ENCODE data around the gene S100A5.
A peak's percentile ranks its signal among the peaks of the same experiment; 100 is the strongest.

Gene S100A5

GRCh38 chr1:153536012-153536670 is 4.6 kb downstream of the S100A5 start:
- H3K4me3 ChIP-seq (ENCODE audit: low read depth, low read length) = peak overlapping the region; percentile 40
- peak overlapping the region; percentile 37 for H3K27ac ChIP-seq
- H3K9me3 ChIP-seq (ENCODE audit: severe bottlenecking) = no peaks in the 10 kb centered on the region
- DNase-seq = peak; percentile 62
- 0 out of 2 replicates have a peak, but pooled peaks have one; percentile 6 for TF ChIP-seq CTCF (IDR thresholded peaks at IDR 0.05; ENCODE audit: low read depth, low read length)
- no peaks in the 10 kb centered on the region for H3K36me3 ChIP-seq
- no peaks in the 10 kb centered on the region for H3K27me3 ChIP-seq (ENCODE audit: insufficient read depth, low read depth, severe bottlenecking)

GRCh38 chr1:153535242-153536011 is 5.3 kb downstream of the S100A5 start, which contains the start of gene S100A6:
TSS of gene S100A6 (minus strand) at chr1:153535991. CDS start at chr1:153535339, 652 bp downstream.
- Histone ChIP-seq H3K36me3 (no peaks in the 10 kb centered on the region), H3K4me3 (ENCODE audit: low read depth, low read length) (peak within 1 kb of the TSS; percentile 40), H3K9me3 (ENCODE audit: severe bottlenecking) (no peaks in the 10 kb centered on the region), H3K27me3 (ENCODE audit: insufficient read depth, low read depth, severe bottlenecking) (no peaks in the 10 kb centered on the region), H3K27ac (peak within 1 kb of the TSS; percentile 37)
- TF ChIP-seq CTCF (IDR thresholded peaks at IDR 0.05; ENCODE audit: low read depth, low read length) = no peak
- no peak for DNase-seq

GRCh38 chr1:153534925-153535241 is 5.9 kb downstream of the S100A5 start:
- H3K36me3 ChIP-seq = no peaks in the 10 kb centered on the region
- no peak overlapping the region for H3K4me3 ChIP-seq (ENCODE audit: low read depth, low read length)
- no peak for DNase-seq
- no peaks in the 10 kb centered on the region for H3K27me3 ChIP-seq (ENCODE audit: insufficient read depth, low read depth, severe bottlenecking)
- H3K27ac ChIP-seq = no peak overlapping the region
- no peak for TF ChIP-seq CTCF (IDR thresholded peaks at IDR 0.05; ENCODE audit: low read depth, low read length)
- H3K9me3 ChIP-seq (ENCODE audit: severe bottlenecking) = no peaks in the 10 kb centered on the region

- DNase-seq = no peak
These were observed 6.4 kb downstream of the S100A5 start for GRCh38 chr1:153534226-153534924.

GRCh38 chr1:153533689-153534201 is 7.0 kb downstream of the S100A5 start:
- H3K4me3 ChIP-seq (ENCODE audit: low read depth, low read length) = peak overlapping the region; percentile 21
- TF ChIP-seq CTCF (IDR thresholded peaks at IDR 0.05; ENCODE audit: low read depth, low read length) = no peak
- peak overlapping the region; percentile 81 for H3K27ac ChIP-seq
- peak; percentile 85 for DNase-seq
- no peaks in the 10 kb centered on the region for H3K9me3 ChIP-seq (ENCODE audit: severe bottlenecking)
- H3K27me3 ChIP-seq (ENCODE audit: insufficient read depth, low read depth, severe bottlenecking) = no peaks in the 10 kb centered on the region
- H3K36me3 ChIP-seq = no peaks in the 10 kb centered on the region

More at GRCh38 chr1:153534226-153534924, 6.4 kb downstream of the S100A5 start:
- Histone ChIP-seq H3K4me3 (ENCODE audit: low read depth, low read length) (no peak overlapping the region), H3K27me3 (ENCODE audit: insufficient read depth, low read depth, severe bottlenecking) (no peaks in the 10 kb centered on the region), H3K36me3 (no peaks in the 10 kb centered on the region), H3K27ac (peak overlapping the region; percentile 81), H3K9me3 (ENCODE audit: severe bottlenecking) (no peaks in the 10 kb centered on the region)
- no peak for TF ChIP-seq CTCF (IDR thresholded peaks at IDR 0.05; ENCODE audit: low read depth, low read length)
